ENCODE data around the gene TTC39C.

Gene TTC39C

GRCh38 chr18:24009651-24010333, 4.8 kb upstream of the TTC39C start:
- Histone ChIP-seq H3K27ac (no peak overlapping the region), H3K4me3 (no peak overlapping the region)
- DNase-seq (ENCODE audit: low spot score) = no peak
- no peak for TF ChIP-seq CTCF (IDR thresholded peaks at IDR 0.05)

- H3K4me3 ChIP-seq = no peak overlapping the region
- H3K27ac ChIP-seq = no peak overlapping the region
- no peak for DNase-seq (ENCODE audit: low spot score)
- no peak for TF ChIP-seq CTCF (IDR thresholded peaks at IDR 0.05)
Measured at GRCh38 chr18:24010673-24011072, 3.9 kb upstream of the TTC39C start.

DNA sequence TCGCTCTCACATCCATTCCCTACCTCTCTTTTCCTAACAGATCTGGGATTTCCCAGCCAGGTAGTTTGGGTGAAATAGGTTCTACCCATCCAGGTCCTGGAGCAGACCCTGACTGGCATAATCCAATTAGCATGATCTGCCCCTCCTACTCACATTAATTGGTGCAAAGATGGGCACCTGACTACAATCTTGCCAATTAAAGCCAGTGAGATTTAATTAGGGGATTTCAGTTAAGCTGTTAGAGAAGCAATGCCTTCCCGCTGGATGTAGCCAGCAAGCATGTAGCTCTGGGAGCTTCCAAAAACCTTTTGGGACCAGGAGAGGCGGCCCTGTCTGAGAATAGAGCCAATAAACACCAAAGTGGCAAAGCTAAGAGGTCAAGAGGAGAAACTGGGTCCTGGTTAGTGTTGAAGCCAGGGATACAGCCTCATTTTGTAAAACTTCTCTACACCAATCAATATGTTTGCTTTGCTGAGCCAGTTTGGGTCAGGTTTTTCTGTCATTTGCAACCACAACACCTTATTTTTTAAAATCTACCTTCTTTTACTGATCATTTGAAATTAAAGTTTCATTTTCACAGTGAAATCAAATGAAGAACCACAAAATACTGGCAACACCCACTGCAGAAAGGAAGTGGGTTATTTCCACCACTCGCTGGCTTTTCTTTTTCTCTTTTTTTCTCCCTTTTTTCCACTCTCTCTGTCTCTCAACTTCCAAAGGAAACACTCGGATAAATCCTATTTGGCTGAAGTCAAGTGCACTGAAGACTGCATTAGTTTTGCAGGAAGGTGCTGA, 3.2 kb upstream of the TTC39C start:
- no peak for DNase-seq (ENCODE audit: low spot score)
- Histone ChIP-seq H3K27ac (no peak overlapping the region), H3K4me3 (no peak overlapping the region)
- no peak for TF ChIP-seq CTCF (IDR thresholded peaks at IDR 0.05)

- no peak for TF ChIP-seq CTCF (IDR thresholded peaks at IDR 0.05)
- no peak overlapping the region for H3K4me3 ChIP-seq
- H3K27ac ChIP-seq = no peak overlapping the region
- DNase-seq (ENCODE audit: low spot score) = no peak
Measured at GRCh38 chr18:24013051-24013450, 1.5 kb upstream of the TTC39C start.

GRCh38 chr18:24014986-24015638, 558 bp downstream of the TTC39C start:
- Histone ChIP-seq H3K27ac (peak overlapping the region; percentile 62 to 84), H3K4me3 (peak overlapping the region; percentile 88)
- TF ChIP-seq CTCF (IDR thresholded peaks at IDR 0.05) = no peak
- DNase-seq (ENCODE audit: low spot score) = peak; percentile 79

DNA sequence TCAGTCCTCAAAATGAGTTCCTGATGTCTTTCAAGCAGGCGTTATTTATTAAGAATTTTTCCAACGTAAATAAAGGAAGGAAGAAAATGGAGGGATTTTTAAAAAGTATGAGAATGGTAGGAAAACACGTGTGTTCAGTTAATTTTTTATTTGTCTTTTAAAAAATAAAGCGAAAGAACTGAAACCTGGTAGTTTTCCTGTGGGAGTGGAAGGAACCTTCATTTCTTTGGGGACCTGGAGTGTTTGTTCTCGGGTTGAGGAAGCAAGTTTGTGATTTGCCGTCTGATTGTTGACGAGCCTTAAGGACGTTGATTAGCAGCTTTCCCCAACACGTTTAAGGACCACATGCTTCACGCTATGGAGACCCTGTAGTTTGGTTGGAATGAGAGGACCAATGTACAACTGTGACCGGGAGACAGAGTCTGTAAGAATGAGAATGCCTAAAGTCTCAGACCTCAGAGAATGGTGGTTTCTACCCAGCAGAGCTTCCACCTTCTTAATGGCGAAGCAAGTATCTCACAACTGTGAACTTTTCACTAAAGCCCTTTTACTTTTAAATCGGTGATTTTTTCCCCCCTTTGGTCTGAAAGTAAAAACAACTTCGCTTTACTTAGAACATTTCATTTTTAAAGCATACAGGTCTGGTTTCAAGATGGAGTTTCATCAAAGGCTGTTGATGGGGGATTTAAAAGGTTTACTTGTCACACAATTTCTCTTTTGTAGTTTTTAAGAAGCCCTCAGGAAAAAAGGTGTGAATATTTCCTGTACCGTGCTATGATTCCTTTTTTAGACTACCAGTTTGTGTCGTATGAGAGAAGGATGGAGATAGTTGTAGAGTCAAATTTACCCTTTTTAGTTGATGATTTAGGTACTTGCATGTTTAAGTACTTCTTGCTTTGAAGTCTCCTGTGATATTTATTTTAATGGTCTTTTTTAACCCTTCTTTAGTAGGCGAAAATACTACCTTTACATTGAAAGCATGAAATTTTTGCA, 1.4 kb downstream of the TTC39C start:
- no peak for DNase-seq (ENCODE audit: low spot score)
- TF ChIP-seq CTCF (IDR thresholded peaks at IDR 0.05) = no peak
- no peak overlapping the region for H3K27ac ChIP-seq
- H3K4me3 ChIP-seq = peak overlapping the region; percentile 88
